Measurements from ENCODE around the gene AKIP1. TPM values are rescaled to one million over a fixed set of nuclear protein-coding genes. Genes with fewer than 3 reads are reported as not detected.

AKIP1 gene
- total and polyA plus RNA-seq, 9 donors = 12.4 to 42.3 (median 20.8) TPM

- Histone ChIP-seq H3K27ac (no peak overlapping the region), H3K27me3 (no peaks in the 10 kb centered on the region), H3K36me3 (no peaks in the 10 kb centered on the region), H3K4me1 (ENCODE audit: insufficient read depth) (peaks cover 14% of the 10 kb centered on the region), H3K4me3 (no peak overlapping the region), H3K9me3 (no peaks in the 10 kb centered on the region)
- DNase-seq = no peak
- WGBS, 3 donors = 66 to 71% (median 69%) methylated on average over 7 of the region's 7 CpGs
- TF ChIP-seq POLR2A (IDR thresholded peaks at IDR 0.05) (no peak), CTCF (IDR thresholded peaks at IDR 0.05) (no peak), EP300 (IDR thresholded peaks at IDR 0.05) (no peak)
- intact Hi-C loops (cut with DNase I) = no loop called here
These were observed 42.9 kb upstream of the AKIP1 start for GRCh38 chr11:8867931-8868631.

- Histone ChIP-seq H3K9me3 (no peaks in the 10 kb centered on the region), H3K4me1 (ENCODE audit: insufficient read depth) (peaks cover 8% of the 10 kb centered on the region), H3K4me3 (peak overlapping the region; percentile 91), H3K36me3 (no peaks in the 10 kb centered on the region), H3K27me3 (no peaks in the 10 kb centered on the region), H3K27ac (peak overlapping the region; percentile 84 to 92)
- TF ChIP-seq POLR2A (IDR thresholded peaks at IDR 0.05) (no peak), EP300 (IDR thresholded peaks at IDR 0.05) (no peak), CTCF (IDR thresholded peaks at IDR 0.05) (no peak)
- DNase-seq = peak; percentile 66 to 79 (median 70)
- intact Hi-C loops (cut with DNase I) = loop anchor here in 2 of 4 donors (5.0 kb wide), 3 partner anchors 42 to 58 kb away; partner anchors contain the start of gene AKIP1 (in 1 of the 2)
- 0% methylated on average over 30 to 81 of the region's 81 CpGs for WGBS, 3 donors
These were observed 40.4 kb upstream of the AKIP1 start for GRCh38 chr11:8870411-8871170.

- TF ChIP-seq CTCF (IDR thresholded peaks at IDR 0.05) (no peak), EP300 (IDR thresholded peaks at IDR 0.05) (no peak), POLR2A (IDR thresholded peaks at IDR 0.05) (no peak)
- intact Hi-C loops (cut with DNase I) = loop anchor here in 2 of 4 donors (5.0 kb wide), 3 partner anchors 41 to 59 kb away; partner anchors contain the start of gene AKIP1 (in 1 of the 2)
- peaks cover 8% of the 10 kb centered on the region for H3K4me1 ChIP-seq (ENCODE audit: insufficient read depth)
- H3K27me3 ChIP-seq = no peaks in the 10 kb centered on the region
- peak overlapping the region; percentile 84 to 92 for H3K27ac ChIP-seq
- H3K36me3 ChIP-seq = no peaks in the 10 kb centered on the region
- peak; percentile 83 to 88 (median 83) for DNase-seq
- H3K9me3 ChIP-seq = no peaks in the 10 kb centered on the region
- 1% methylated on average over 19 to 27 of the region's 27 CpGs for WGBS, 3 donors
- peak overlapping the region; percentile 91 for H3K4me3 ChIP-seq
These were observed 39.7 kb upstream of the AKIP1 start for GRCh38 chr11:8871171-8871775.

GRCh38 chr11:8871962-8872361 is 39.0 kb upstream of the AKIP1 start:
- no peaks in the 10 kb centered on the region for H3K9me3 ChIP-seq
- peak overlapping the region; percentile 27 to 61 for H3K27ac ChIP-seq
- intact Hi-C loops (cut with DNase I) = loop anchor here in 2 of 4 donors (5.0 kb wide), 3 partner anchors 40 to 60 kb away; partner anchors contain the start of gene AKIP1 (in 1 of the 2)
- WGBS, 3 donors = 25 to 43% (median 32%) methylated on average over 6 of the region's 6 CpGs
- H3K27me3 ChIP-seq = no peaks in the 10 kb centered on the region
- TF ChIP-seq EP300 (IDR thresholded peaks at IDR 0.05) (no peak), POLR2A (IDR thresholded peaks at IDR 0.05) (no peak), CTCF (IDR thresholded peaks at IDR 0.05) (no peak)
- H3K4me1 ChIP-seq (ENCODE audit: insufficient read depth) = peaks cover 8% of the 10 kb centered on the region
- no peaks in the 10 kb centered on the region for H3K36me3 ChIP-seq
- DNase-seq = peak in 2 of 5 donors; percentile 33 to 47
- H3K4me3 ChIP-seq = no peak overlapping the region
